Hematopoietic multipotent progenitor cell treated with erythropoietin and hydrocortisone succinate and interleukin-3 and kit ligand, for 4 days (in vitro differentiated cells): ENCODE results near the gene RAD23A.
"Not testable (repeated sequence)": the region's sequence is repeated elsewhere in the genome, so short reads cannot be mapped to it uniquely, and the experiment has no call there.

ENCODE experiments used
- DNase-seq: peaks from one replicate; pipeline ENCODE4 v3.0.0-alpha.2; 2015

The RAD23A gene

GRCh38 chr19:12945479-12946091 is at the start of gene RAD23A:
RAD23A (plus strand) TSS chr19:12945862; CDS start chr19:12945949, 87 bp downstream.
- DNase-seq = peak; percentile 99

GRCh38 chr19:12896460-12896859 is 49.2 kb upstream of the RAD23A start:
- no peak for DNase-seq

GRCh38 chr19:12899891-12900518 is 45.7 kb upstream of the RAD23A start:
- no peak for DNase-seq

GRCh38 chr19:12907166-12907565 is 38.5 kb upstream of the RAD23A start:
- DNase-seq = no peak

GRCh38 chr19:12912571-12912970 is 33.1 kb upstream of the RAD23A start:
- no peak for DNase-seq

GRCh38 chr19:12913011-12913561 is 32.6 kb upstream of the RAD23A start:
- peak; percentile 83 for DNase-seq

- DNase-seq = peak; percentile 94
Measured at GRCh38 chr19:12913851-12914690, 31.6 kb upstream of the RAD23A start.

GRCh38 chr19:12915860-12916259 is 29.8 kb upstream of the RAD23A start:
- not testable (repeated sequence) for DNase-seq

- DNase-seq = no peak
Measured at GRCh38 chr19:12918253-12918652, 27.4 kb upstream of the RAD23A start.

GRCh38 chr19:12921047-12921446 is 24.6 kb upstream of the RAD23A start:
- DNase-seq = no peak

GRCh38 chr19:12922959-12923358 is 22.7 kb upstream of the RAD23A start:
- DNase-seq = no peak

GRCh38 chr19:12924621-12925310 is 20.9 kb upstream of the RAD23A start:
- DNase-seq = no peak

GRCh38 chr19:12930002-12930645 is 15.5 kb upstream of the RAD23A start:
- DNase-seq = peak; percentile 66

- peak; percentile 40 for DNase-seq
Measured at GRCh38 chr19:12932392-12933286, 13.0 kb upstream of the RAD23A start.

- peak; percentile 97 for DNase-seq
Measured at GRCh38 chr19:12933287-12934072, 12.2 kb upstream of the RAD23A start, which contains the start of gene FARSA. FARSA (minus strand) TSS chr19:12933711; CDS start chr19:12933696, 15 bp downstream.

- peak; percentile 5 for DNase-seq
Measured at GRCh38 chr19:12935071-12935470, 10.6 kb upstream of the RAD23A start.

- no peak for DNase-seq
Measured at GRCh38 chr19:12936582-12936981, 9.1 kb upstream of the RAD23A start.

- peak; percentile 97 for DNase-seq
Measured at GRCh38 chr19:12937093-12937926, 8.4 kb upstream of the RAD23A start.
